HG03521 (cell line): ENCODE data around the gene SPDYE18.
"Not testable (repeated sequence)": the region's sequence is repeated elsewhere in the genome, so short reads cannot be mapped to it uniquely, and the experiment has no call there.

Experiments used
- ATAC-seq: cut with Tn5 transposase; IDR thresholded peaks from one replicate; pipeline ENCODE4 v1.9.1; 2021; ENCODE audit warnings: mild to moderate bottlenecking, moderate library complexity; ENCODE audit not compliant: unreplicated experiment

The SPDYE18 gene

GRCh38 chr7:77006127-77007110, 55.9 kb downstream of the SPDYE18 start:
- ATAC-seq: not testable (repeated sequence)

- not testable (repeated sequence) for ATAC-seq
Observed at GRCh38 chr7:77005461-77006057, 56.8 kb downstream of the SPDYE18 start.

GRCh38 chr7:77004151-77004550, 58.2 kb downstream of the SPDYE18 start:
- ATAC-seq: not testable (repeated sequence)

- not testable (repeated sequence) for ATAC-seq
Observed at GRCh38 chr7:77003241-77003640, 59.1 kb downstream of the SPDYE18 start.

GRCh38 chr7:77002678-77003233, 59.6 kb downstream of the SPDYE18 start:
- ATAC-seq: not testable (repeated sequence)

GRCh38 chr7:77002104-77002503, 60.3 kb downstream of the SPDYE18 start:
- ATAC-seq: not testable (repeated sequence)
